Neural progenitor cell (in vitro differentiated cells): Measurements from ENCODE around the gene EAPP.

Source experiments
- EZH2 ChIP-seq: fragments of 200-600 bp; sonication (generic); IDR thresholded peaks from 2 replicates; pipeline ENCODE4 v1.6.1; 2017; ENCODE audit warnings: antibody characterized with exemption, mild to moderate bottlenecking, moderate library complexity
- TF ChIP-seq, protein P1 (sequence below): fragments of 200-600 bp; sonication (generic); IDR thresholded peaks from 2 replicates; pipeline ENCODE4 v1.5.1; 2017; ENCODE audit warnings: antibody characterized with exemption, mild to moderate bottlenecking

DNA sequence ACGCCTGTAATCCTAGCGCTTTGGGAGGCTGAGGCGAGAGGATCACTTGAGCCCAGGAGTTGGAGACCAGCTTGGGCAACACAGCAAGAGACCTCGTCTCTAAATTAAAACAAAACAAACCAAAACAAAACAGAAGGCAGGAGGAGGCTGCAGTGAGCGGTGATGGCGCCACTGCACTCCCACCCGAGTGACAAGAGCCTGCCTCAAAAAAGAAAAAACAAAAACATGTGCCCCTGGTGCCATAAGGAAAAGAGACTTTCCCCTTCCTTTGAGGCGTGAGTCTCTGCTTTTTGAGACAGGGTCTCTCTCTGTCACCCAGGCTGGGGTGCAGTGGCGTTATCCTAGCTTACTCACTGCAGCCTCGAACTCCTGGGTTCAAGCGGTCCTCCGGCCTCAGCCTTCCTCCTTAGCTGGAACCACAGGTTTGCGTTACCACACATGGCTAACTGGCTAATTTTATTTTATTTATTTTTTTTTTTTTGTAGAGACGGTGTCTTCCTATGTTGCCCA, 9.0 kb upstream of the EAPP start:
- TF ChIP-seq, protein P1, sequence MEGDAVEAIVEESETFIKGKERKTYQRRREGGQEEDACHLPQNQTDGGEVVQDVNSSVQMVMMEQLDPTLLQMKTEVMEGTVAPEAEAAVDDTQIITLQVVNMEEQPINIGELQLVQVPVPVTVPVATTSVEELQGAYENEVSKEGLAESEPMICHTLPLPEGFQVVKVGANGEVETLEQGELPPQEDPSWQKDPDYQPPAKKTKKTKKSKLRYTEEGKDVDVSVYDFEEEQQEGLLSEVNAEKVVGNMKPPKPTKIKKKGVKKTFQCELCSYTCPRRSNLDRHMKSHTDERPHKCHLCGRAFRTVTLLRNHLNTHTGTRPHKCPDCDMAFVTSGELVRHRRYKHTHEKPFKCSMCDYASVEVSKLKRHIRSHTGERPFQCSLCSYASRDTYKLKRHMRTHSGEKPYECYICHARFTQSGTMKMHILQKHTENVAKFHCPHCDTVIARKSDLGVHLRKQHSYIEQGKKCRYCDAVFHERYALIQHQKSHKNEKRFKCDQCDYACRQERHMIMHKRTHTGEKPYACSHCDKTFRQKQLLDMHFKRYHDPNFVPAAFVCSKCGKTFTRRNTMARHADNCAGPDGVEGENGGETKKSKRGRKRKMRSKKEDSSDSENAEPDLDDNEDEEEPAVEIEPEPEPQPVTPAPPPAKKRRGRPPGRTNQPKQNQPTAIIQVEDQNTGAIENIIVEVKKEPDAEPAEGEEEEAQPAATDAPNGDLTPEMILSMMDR, result no peak
- TF ChIP-seq EZH2, result no peak
